H1 (cell line): ENCODE data around the gene MGAT5. TPM values are rescaled to one million over a fixed set of nuclear protein-coding genes. Genes with fewer than 3 reads are reported as not detected.

Source experiments
- CTCF ChIA-PET: fragments of 300-600 bp; sonication (Branson Sonifier 250); formaldehyde crosslinking; loops from one replicate; lab custom pipeline; 2021; ENCODE audit not compliant: partially characterized antibody; lab: Charles Lee
- POLR2A ChIA-PET: fragments of 300-600 bp; sonication (Branson Sonifier 250); formaldehyde crosslinking; loops from one replicate; lab custom pipeline; 2021; ENCODE audit warnings: inconsistent platforms; ENCODE audit not compliant: partially characterized antibody; lab: Charles Lee
- DNase-seq, 2 experiments: peaks; one replicate each; pipeline versions ENCODE4 v3.0.0 to v3.0.0-alpha.2; 2010 to 2022; ENCODE audit warnings: low spot score in 2 of 2, low read depth in 1 of 2, mixed read lengths in 1 of 2
- FAIRE-seq: peaks from 2 replicates; lab custom pipeline; 2011; peaks lifted over from hg19 to GRCh38; lab: Jason Lieb, UNC
- H2AFZ ChIP-seq: 2 replicates; pipeline ENCODE4 v1.8.1; 2012; ENCODE audit warnings: low read length, inconsistent platforms
- H2AK5ac ChIP-seq: 2 replicates; pipeline ENCODE4 v1.6.1; 2013; ENCODE audit warnings: low read depth, low read length
- H2BK120ac ChIP-seq: replicated peaks from 2 replicates; pipeline ENCODE3; 2013; ENCODE audit warnings: low read depth, low read length, inconsistent platforms
- H2BK12ac ChIP-seq: 2 replicates; pipeline ENCODE4 v1.6.1; 2013; ENCODE audit warnings: low read depth, low read length
- H2BK15ac ChIP-seq: 2 replicates; pipeline ENCODE4 v1.6.1; 2013; ENCODE audit warnings: low read length
- H2BK20ac ChIP-seq: 2 replicates; pipeline ENCODE4 v1.6.1; 2013; ENCODE audit warnings: low read length
- H2BK5ac ChIP-seq: 2 replicates; pipeline ENCODE4 v1.6.1; 2013; ENCODE audit warnings: low read depth, low read length
- H3K14ac ChIP-seq: 2 replicates; pipeline ENCODE4 v1.6.1; 2013; ENCODE audit warnings: inconsistent platforms; ENCODE audit not compliant: insufficient read length
- H3K18ac ChIP-seq: 2 replicates; pipeline ENCODE4 v1.6.1; 2013; ENCODE audit warnings: low read length; ENCODE audit errors: extremely low read depth
- H3K23ac ChIP-seq: 2 replicates; pipeline ENCODE4 v1.6.1; 2013; ENCODE audit warnings: inconsistent platforms; ENCODE audit not compliant: insufficient read length
- H3K23me2 ChIP-seq: 2 replicates; pipeline ENCODE4 v1.6.1; 2013; ENCODE audit warnings: low read depth, low read length
- H3K27ac ChIP-seq: 2 replicates; pipeline ENCODE4 v1.6.1; 2011; ENCODE audit warnings: low read depth, low read length, inconsistent platforms
- H3K27me3 ChIP-seq, 4 experiments: replicated peaks in 1 of 4; 1 replicate in 1 of 4; 2 replicates in 3 of 4; pipeline versions ENCODE4 v1.6.1 to v1.8.1; 2011 to 2013; ENCODE audit warnings: low read length in 3 of 4, mild to moderate bottlenecking in 3 of 4, inconsistent platforms in 2 of 4, mixed read lengths in 2 of 4, moderate library complexity in 1 of 4; ENCODE audit not compliant: control insufficient read depth in 3 of 4, insufficient read depth in 3 of 4; ENCODE audit errors: extremely low read depth in 1 of 4
- H3K36me3 ChIP-seq, 4 experiments: 2 replicates each; pipeline versions ENCODE4 v1.6.1 to v1.8.1; 2011 to 2013; ENCODE audit warnings: mild to moderate bottlenecking in 4 of 4, low read length in 3 of 4, moderate library complexity in 2 of 4, control low read depth in 1 of 4, inconsistent platforms in 1 of 4; ENCODE audit not compliant: insufficient read depth in 4 of 4, control insufficient read depth in 2 of 4
- H3K4ac ChIP-seq: replicated peaks from 2 replicates; pipeline ENCODE3; 2013; ENCODE audit warnings: low read length, low read depth, mixed read lengths, inconsistent platforms; ENCODE audit not compliant: insufficient read length
- H3K4me1 ChIP-seq, 4 experiments: replicated peaks in 1 of 4; 1 replicate in 1 of 4; 2 replicates in 3 of 4; pipeline versions ENCODE4 v1.6.1 to v1.8.1; 2011 to 2013; ENCODE audit warnings: low read length in 3 of 4, inconsistent platforms in 2 of 4, mixed read lengths in 1 of 4; ENCODE audit not compliant: insufficient read depth in 4 of 4, control insufficient read depth in 3 of 4
- H3K4me2 ChIP-seq, 2 experiments: 2 replicates each; pipeline versions ENCODE4 v1.6.1 to v1.8.1; 2011 to 2013; ENCODE audit warnings: low read depth in 2 of 2, low read length in 2 of 2, control low read depth in 1 of 2, inconsistent platforms in 1 of 2, mild to moderate bottlenecking in 1 of 2; ENCODE audit not compliant: insufficient read depth in 1 of 2
- H3K4me3 ChIP-seq, 4 experiments: fragments of 200-600, 300-600 bp in 1 of 4; sonication (generic), shearing (Covaris generic), sonication (Bioruptor Twin) in 1 of 4; 2 replicates each; pipeline versions ENCODE4 v1.5.1 to v1.8.1; 2011 to 2016; ENCODE audit warnings: low read length in 4 of 4, low read depth in 3 of 4, control low read depth in 2 of 4, inconsistent platforms in 2 of 4, mild to moderate bottlenecking in 2 of 4, mixed read lengths in 1 of 4, moderate library complexity in 1 of 4; ENCODE audit not compliant: insufficient read depth in 2 of 4; ENCODE audit errors: extremely low read depth in 1 of 4
- H3K56ac ChIP-seq: replicated peaks from 2 replicates; pipeline ENCODE3; 2013; ENCODE audit warnings: low read depth, mild to moderate bottlenecking, mixed read lengths, low read length, inconsistent platforms; ENCODE audit not compliant: insufficient read length
- H3K79me1 ChIP-seq: 2 replicates; pipeline ENCODE4 v1.6.1; 2013; ENCODE audit warnings: low read depth, low read length, control low read depth
- H3K79me2 ChIP-seq, 2 experiments: 2 replicates each; pipeline versions ENCODE4 v1.6.1 to v1.8.1; 2012 to 2013; ENCODE audit warnings: low read length in 2 of 2, mild to moderate bottlenecking in 2 of 2, inconsistent platforms in 1 of 2; ENCODE audit not compliant: insufficient read depth in 2 of 2, control insufficient read depth in 1 of 2
- H3K9ac ChIP-seq, 4 experiments: replicated peaks in 1 of 4; 1 replicate in 1 of 4; 2 replicates in 3 of 4; pipeline versions ENCODE4 v1.6.1 to v1.8.1; 2011 to 2013; ENCODE audit warnings: low read depth in 3 of 4, low read length in 3 of 4, control low read depth in 2 of 4, mild to moderate bottlenecking in 2 of 4, moderate library complexity in 2 of 4, inconsistent platforms in 1 of 4; ENCODE audit errors: extremely low read depth in 1 of 4
- H3K9me3 ChIP-seq, 2 experiments: 2 replicates each; pipeline versions ENCODE4 v1.6.1 to v1.8.1; 2012 to 2013; ENCODE audit warnings: mild to moderate bottlenecking in 2 of 2, moderate library complexity in 2 of 2, control low read depth in 1 of 2, inconsistent platforms in 1 of 2, low read depth in 1 of 2, low read length in 1 of 2, mixed read lengths in 1 of 2; ENCODE audit not compliant: insufficient read depth in 2 of 2
- H4K20me1 ChIP-seq, 2 experiments: replicated peaks in 1 of 2; 2 replicates each; pipeline versions ENCODE3 to v1.8.1; 2011 to 2013; ENCODE audit warnings: inconsistent platforms in 2 of 2, low read length in 2 of 2, mild to moderate bottlenecking in 1 of 2; ENCODE audit not compliant: insufficient read depth in 2 of 2, control insufficient read depth in 1 of 2
- H4K5ac ChIP-seq: 2 replicates; pipeline ENCODE4 v1.6.1; 2013; ENCODE audit warnings: low read length, low read depth, mixed read lengths, inconsistent platforms; ENCODE audit not compliant: insufficient read length
- H4K8ac ChIP-seq: 2 replicates; pipeline ENCODE4 v1.8.0; 2013; ENCODE audit warnings: mild to moderate bottlenecking, moderate library complexity, low read length, inconsistent platforms; ENCODE audit not compliant: insufficient read depth; ENCODE audit errors: extremely low read depth
- H4K91ac ChIP-seq: replicated peaks from 2 replicates; pipeline ENCODE3; 2013; ENCODE audit warnings: low read length, mixed read lengths, inconsistent platforms; ENCODE audit not compliant: insufficient read length
- POLR2A ChIP-seq, 2 experiments: IDR thresholded peaks; 1 replicate in 1 of 2; 2 replicates in 1 of 2; pipeline ENCODE4 v1.6.1; 2011; ENCODE audit warnings: low read depth in 2 of 2, low read length in 2 of 2, mild to moderate bottlenecking in 2 of 2; ENCODE audit errors: control extremely low read depth in 1 of 2
- WGBS, 2 experiments: shearing (Covaris generic) in 1 of 2; methylation state at CpG; one replicate each; pipeline versions ENCODE4 v1.1.6 to v1.1.7; 2013 to 2015; ENCODE audit warnings: low lambda C conversion rate in 2 of 2, mixed read lengths in 2 of 2, inconsistent platforms in 1 of 2, low coverage in 1 of 2, missing lambda C conversion rate in 1 of 2; ENCODE audit not compliant: insufficient replicate concordance in 2 of 2, insufficient coverage in 1 of 2, insufficient read length in 1 of 2; ENCODE audit errors: extremely low coverage in 1 of 2, missing lambda C conversion rate in 1 of 2; 5-methylcytosine and 5-hydroxymethylcytosine counted together
- polyA plus RNA-seq, 7 experiments: library from polyadenylated mRNA; depleted of rRNA in 3 of 7; stranded (reverse) in 5 of 7; unstranded in 2 of 7; fragments of >200 nt in 5 of 7; fragments of 200-250 nt in 2 of 7; gene quantifications; 1 replicate in 5 of 7; 2 replicates in 1 of 7; 4 replicates in 1 of 7; pipeline versions ENCODE4 v1.2.1 to v1.2.3, GENCODE V29; 2011 to 2013; ENCODE audit warnings: missing spikeins in 2 of 7, mixed read lengths in 2 of 7
- total RNA-seq: library from RNA; stranded (reverse); fragmentation: NEBNext Ultra II Directional; extraction: Animal tissue kit (Norgen Biotek cat#: 25700); gene quantifications from 2 replicates; pipeline ENCODE4 v1.2.1, GENCODE V29; 2021

Gene MGAT5
- total and polyA plus RNA-seq, 2 of the 8 experiments (the other 6 are each of a cell fraction or from before 2014, with no cell fraction given): 11.2 to 49.2 TPM

GRCh38 chr2:134289225-134289624, 35.4 kb downstream of the MGAT5 start:
- Histone ChIP-seq H3K9me3 (no peaks in the 10 kb centered on the region), H4K20me1 (peaks cover 0 to 10% of the 10 kb centered on the region in 2 experiments), H3K27ac (no peak overlapping the region), H3K23ac (no peak overlapping the region), H2AK5ac (no peak overlapping the region), H4K8ac (no peak overlapping the region), H2BK15ac (no peak overlapping the region), H3K9ac (no peak overlapping the region), H2BK20ac (no peak overlapping the region), H3K23me2 (no peaks in the 10 kb centered on the region), H3K18ac (no peak overlapping the region), H2BK5ac (no peak overlapping the region), H3K4me3 (no peak overlapping the region), H2AFZ (no peak overlapping the region), H3K27me3 (no peaks in the 10 kb centered on the region; a peak in 1 of 7 replicates), H3K4me2 (no peak overlapping the region), H3K56ac (no peak overlapping the region), H2BK12ac (no peak overlapping the region), H3K79me2 (peaks cover 0 to 6% of the 10 kb centered on the region in 2 experiments; a peak in 2 of 4 replicates), H4K91ac (no peak overlapping the region), H4K5ac (no peak overlapping the region), H2BK120ac (no peak overlapping the region)
- POLR2A ChIA-PET: no interaction called here
- WGBS, 2 experiments: 85% methylated on average over 6 of the region's 6 CpGs; no CpG with 5 or more reads in 1 of the 2 experiments
- no peak for FAIRE-seq
- no peak for TF ChIP-seq POLR2A (IDR thresholded peaks at IDR 0.05; ENCODE audit: control extremely low read depth in 1 of 2, low read depth in 2 of 2, low read length in 2 of 2)
- TF ChIP-seq, all 59 proteins: peak for 0
- Histone ChIP-seq H3K4ac (no peak overlapping the region), H3K4me1 (peaks cover 0 to 5% (median 0%) of the 10 kb centered on the region in 4 experiments; a peak in 2 of 7 replicates), H3K79me1 (no peaks in the 10 kb centered on the region; the same call in 1 of the 2 replicates), H3K14ac (no peak overlapping the region), H3K36me3 (no peaks in the 10 kb centered on the region)
- CTCF ChIA-PET: interaction anchor here (0.5 to 2.3 kb wide), 6 partner anchors 24 to 171 kb away, joined by 3 to 6 read pairs (median 3); no protein-coding TSS in a partner anchor
- no peak for DNase-seq
